SK-N-SH treated with all-trans-retinoic acid at 6 μM for 48 hours (cell line): ENCODE data around the gene NTM.
A peak's percentile ranks its signal among the peaks of the same experiment; 100 is the strongest.

ENCODE experiments used
- ATAC-seq: fragments of 200-7000 bp; cut with Tn5 transposase; 3 replicates; pipeline ENCODE4 v1.9.1; 2020; ENCODE audit warnings: mild to moderate bottlenecking, moderate library complexity
- ARNTL ChIP-seq: fragments of 450-650 bp; formaldehyde crosslinking; IDR thresholded peaks from 2 replicates; pipeline ENCODE4 v1.5.0; 2020; ENCODE audit warnings: low read depth, mild to moderate bottlenecking, moderate library complexity, borderline replicate concordance
- BACH2 ChIP-seq: fragments of 250-450 bp; sonication (Bioruptor Pico); IDR thresholded peaks from 2 replicates; pipeline ENCODE4 v1.9.0; 2021; ENCODE audit warnings: mild to moderate bottlenecking, borderline replicate concordance
- CREB5 ChIP-seq: fragments of 250-450 bp; sonication (Bioruptor Pico); IDR thresholded peaks from 2 replicates; pipeline ENCODE4 v1.5.1; 2020; ENCODE audit warnings: low read depth, mild to moderate bottlenecking, moderate library complexity
- CSRNP3 ChIP-seq: fragments of 250-450 bp; sonication (Bioruptor Pico); IDR thresholded peaks from 2 replicates; pipeline ENCODE4 v1.5.1; 2021; ENCODE audit warnings: mild to moderate bottlenecking, moderate library complexity
- ESRRG ChIP-seq: fragments of 250-450 bp; sonication (Bioruptor Pico); IDR thresholded peaks from 2 replicates; pipeline ENCODE4 v1.6.1; 2021; ENCODE audit warnings: mild to moderate bottlenecking
- GLIS3 ChIP-seq: fragments of 250-450 bp; sonication (Bioruptor Pico); IDR thresholded peaks from 2 replicates; pipeline ENCODE4 v1.5.0; 2020; ENCODE audit warnings: mild to moderate bottlenecking, moderate library complexity
- ISL1 ChIP-seq: fragments of 250-450 bp; sonication (Bioruptor Pico); IDR thresholded peaks from 2 replicates; pipeline ENCODE4 v2.1.2; 2022; ENCODE audit warnings: mild to moderate bottlenecking, moderate library complexity
- OSR1 ChIP-seq: fragments of 250-450 bp; sonication (Bioruptor Pico); IDR thresholded peaks from 2 replicates; pipeline ENCODE4 v1.8.0; 2022; ENCODE audit warnings: moderate library complexity, mild to moderate bottlenecking, inconsistent platforms
- PATZ1 ChIP-seq: fragments of 250-450 bp; sonication (Bioruptor Pico); IDR thresholded peaks from 2 replicates; pipeline ENCODE4 v1.8.0; 2020; ENCODE audit warnings: mild to moderate bottlenecking, moderate library complexity, borderline replicate concordance
- POU6F1 ChIP-seq: fragments of 250-450 bp; sonication (Bioruptor Pico); IDR thresholded peaks from 2 replicates; pipeline ENCODE4 v1.8.0; 2021; ENCODE audit warnings: low read depth, mild to moderate bottlenecking, moderate library complexity, borderline replicate concordance
- PPARA ChIP-seq: fragments of 250-450 bp; sonication (Bioruptor Pico); IDR thresholded peaks from 2 replicates; pipeline ENCODE4 v1.5.0; 2020; ENCODE audit warnings: mild to moderate bottlenecking, borderline replicate concordance
- SNAI2 ChIP-seq: fragments of 250-450 bp; sonication (Bioruptor Pico); IDR thresholded peaks from 2 replicates; pipeline ENCODE4 v1.5.0; 2020; ENCODE audit warnings: mild to moderate bottlenecking, moderate library complexity
- TCF4 ChIP-seq: fragments of 250-450 bp; sonication (Bioruptor Pico); IDR thresholded peaks from 2 replicates; pipeline ENCODE4 v1.8.0; 2021; ENCODE audit warnings: mild to moderate bottlenecking, moderate library complexity, borderline replicate concordance
- TSHZ2 ChIP-seq: fragments of 250-450 bp; sonication (Bioruptor Pico); IDR thresholded peaks from 2 replicates; pipeline ENCODE4 v1.5.0; 2020; ENCODE audit warnings: mild to moderate bottlenecking, moderate library complexity
- ZC3H10 ChIP-seq: fragments of 250-450 bp; sonication (Bioruptor Pico); IDR thresholded peaks from 2 replicates; pipeline ENCODE4 v1.5.1; 2021; ENCODE audit warnings: mild to moderate bottlenecking, moderate library complexity
- ZFP3 ChIP-seq: fragments of 250-450 bp; sonication (Bioruptor Pico); IDR thresholded peaks from 2 replicates; pipeline ENCODE4 v1.5.0; 2020; ENCODE audit warnings: mild to moderate bottlenecking, moderate library complexity
- ZFP30 ChIP-seq: fragments of 450-650 bp; formaldehyde crosslinking; IDR thresholded peaks from 2 replicates; pipeline ENCODE4 v1.5.0; 2022; ENCODE audit warnings: mild to moderate bottlenecking, moderate library complexity
- ZNF565 ChIP-seq: fragments of 450-650 bp; formaldehyde crosslinking; conservative IDR thresholded peaks from 2 replicates; pipeline ENCODE4 v1.5.0; 2020; ENCODE audit warnings: low read depth, mild to moderate bottlenecking, moderate library complexity
- ZNF70 ChIP-seq: fragments of 450-650 bp; formaldehyde crosslinking; IDR thresholded peaks from 2 replicates; pipeline ENCODE4 v1.5.0; 2020; ENCODE audit warnings: mild to moderate bottlenecking, moderate library complexity
- ZNF8 ChIP-seq: fragments of 450-650 bp; formaldehyde crosslinking; IDR thresholded peaks from 2 replicates; pipeline ENCODE4 v1.5.0; 2020; ENCODE audit warnings: mild to moderate bottlenecking, moderate library complexity

The NTM gene

GRCh38 chr11:131976021-131976420 lies 605.6 kb downstream of the NTM start:
- ATAC-seq: no peak
- TF ChIP-seq SNAI2 (CRISPR knock-in tag): no peak

GRCh38 chr11:131977231-131977630 lies 606.8 kb downstream of the NTM start:
- no peak for ATAC-seq
- TF ChIP-seq ISL1 (CRISPR knock-in tag) (no peak), CREB5 (CRISPR knock-in tag) (no peak), ESRRG (no peak), ZNF8 (CRISPR knock-in tag) (no peak), CSRNP3 (CRISPR knock-in tag) (no peak), ZC3H10 (CRISPR knock-in tag) (no peak), PATZ1 (CRISPR knock-in tag) (no peak), GLIS3 (CRISPR knock-in tag) (no peak), ZFP3 (CRISPR knock-in tag) (no peak), TCF4 (no peak), PPARA (no peak), ZFP30 (CRISPR knock-in tag) (no peak), OSR1 (CRISPR knock-in tag) (no peak)

- ATAC-seq: peak; percentile 92
- TF ChIP-seq ISL1 (CRISPR knock-in tag): 0 out of 2 replicates have a peak, but pooled peaks have one; percentile 15
- no peak for TF ChIP-seq BACH2
Observed at GRCh38 chr11:131977854-131978253, 607.4 kb downstream of the NTM start.

GRCh38 chr11:131978351-131978750 lies 607.9 kb downstream of the NTM start:
- peak; percentile 41; the same call in 2 of the 3 replicates for ATAC-seq
- TF ChIP-seq ZNF565 (CRISPR knock-in tag) (no peak), PATZ1 (CRISPR knock-in tag) (no peak), ZFP3 (CRISPR knock-in tag) (no peak), ZNF70 (CRISPR knock-in tag) (no peak), ZFP30 (CRISPR knock-in tag) (no peak), ZC3H10 (CRISPR knock-in tag) (no peak), OSR1 (CRISPR knock-in tag) (no peak), GLIS3 (CRISPR knock-in tag) (no peak), PPARA (no peak), TSHZ2 (CRISPR knock-in tag) (no peak), ARNTL (CRISPR knock-in tag) (no peak), ESRRG (no peak), CREB5 (CRISPR knock-in tag) (no peak), POU6F1 (CRISPR knock-in tag) (no peak), BACH2 (no peak), TCF4 (no peak)
